CD4-positive, alpha-beta T cell treated with Interferon gamma for 1 hour (primary cell): ENCODE measurements around the gene CFAP20DC.
A peak's percentile ranks its signal among the peaks of the same experiment; 100 is the strongest.
"Not testable (repeated sequence)": the region's sequence is repeated elsewhere in the genome, so short reads cannot be mapped to it uniquely, and the experiment has no call there.

ENCODE experiments used
- DNase-seq: peaks from one replicate; pipeline ENCODE4 v3.0.0-alpha.2; 2020

CFAP20DC gene

DNA sequence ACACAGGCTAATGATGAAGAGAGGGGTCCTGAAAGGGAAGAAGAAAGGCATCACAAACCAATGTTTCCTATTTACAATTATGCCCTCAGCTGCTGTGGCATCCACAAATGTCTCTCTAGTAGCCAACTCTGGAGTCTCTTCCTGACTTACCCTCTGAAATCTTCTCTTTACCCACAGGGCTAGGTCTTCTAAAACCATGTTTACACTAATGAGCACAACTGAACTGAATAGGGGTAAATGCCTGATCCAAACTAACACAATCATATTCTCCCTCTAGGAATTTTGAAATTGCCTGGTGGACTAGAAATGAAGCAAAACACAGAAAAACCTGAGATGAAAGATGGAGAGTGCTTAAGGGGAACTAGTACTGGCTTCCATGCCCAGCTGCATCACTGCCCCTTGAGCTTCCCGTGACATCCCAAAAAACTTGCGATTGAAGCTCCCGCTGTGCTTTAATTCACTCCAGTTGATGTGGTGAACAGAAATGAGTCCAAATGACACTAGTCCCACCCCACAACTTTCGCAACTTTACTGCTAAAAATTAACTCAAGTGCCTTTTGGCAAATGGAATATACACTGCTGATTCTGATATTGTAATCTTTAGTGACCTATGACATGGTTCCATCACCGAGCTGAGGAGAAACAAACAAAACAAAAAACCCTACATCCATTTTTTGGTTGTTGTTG lies 32.8 kb downstream of the CFAP20DC start:
- DNase-seq: no peak

- no peak for DNase-seq
Measured at GRCh38 chr3:59013611-59014010, 36.2 kb downstream of the CFAP20DC start.

DNA sequence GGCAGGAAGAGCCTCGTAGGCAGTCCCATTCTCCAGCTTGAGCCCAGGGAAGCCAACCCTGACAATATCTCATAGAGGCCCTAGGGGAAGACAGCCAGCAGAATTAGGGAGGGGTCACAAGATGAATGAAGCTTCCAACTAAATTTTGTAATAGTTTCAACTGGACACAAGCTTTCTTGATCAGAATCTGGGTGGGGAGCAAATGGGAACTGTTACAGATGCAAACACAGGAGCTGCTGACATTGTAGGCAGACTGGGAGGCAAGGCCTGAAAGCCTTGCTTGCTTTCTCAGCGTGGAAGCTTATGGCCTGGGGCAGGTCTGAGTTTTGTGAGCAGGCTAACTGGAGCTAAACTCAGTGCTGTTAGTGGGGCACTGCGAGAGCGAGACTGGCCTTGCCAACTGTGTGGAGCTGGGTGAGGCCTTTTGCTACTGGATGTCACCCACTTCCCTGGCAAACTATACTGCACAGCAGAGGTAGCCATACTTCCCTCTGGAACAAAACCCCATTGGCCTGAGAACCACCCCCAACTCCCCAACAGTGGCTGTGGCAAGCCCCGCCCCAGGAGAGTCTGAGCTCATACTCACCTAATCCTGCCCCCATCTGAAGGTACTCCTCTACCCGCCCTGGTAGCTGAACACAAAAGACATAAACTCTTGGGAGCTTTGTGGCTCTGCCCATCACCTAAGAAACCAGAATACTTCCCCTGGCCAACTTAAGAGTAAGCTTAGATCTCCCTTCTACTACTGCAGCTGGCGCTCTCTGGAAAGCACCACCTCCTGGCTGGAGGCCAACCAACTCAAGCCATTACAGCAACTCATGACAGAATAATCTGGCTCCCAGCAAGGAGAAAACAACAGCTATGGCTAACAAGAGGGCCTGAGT lies 42.9 kb downstream of the CFAP20DC start:
- no peak for DNase-seq

- no peak for DNase-seq
Measured at GRCh38 chr3:59001675-59002074, 48.1 kb downstream of the CFAP20DC start.

- no peak for DNase-seq
Measured at GRCh38 chr3:58999774-59000160, 50.1 kb downstream of the CFAP20DC start.

GRCh38 chr3:58999134-58999773 lies 50.6 kb downstream of the CFAP20DC start:
- no peak for DNase-seq

DNA sequence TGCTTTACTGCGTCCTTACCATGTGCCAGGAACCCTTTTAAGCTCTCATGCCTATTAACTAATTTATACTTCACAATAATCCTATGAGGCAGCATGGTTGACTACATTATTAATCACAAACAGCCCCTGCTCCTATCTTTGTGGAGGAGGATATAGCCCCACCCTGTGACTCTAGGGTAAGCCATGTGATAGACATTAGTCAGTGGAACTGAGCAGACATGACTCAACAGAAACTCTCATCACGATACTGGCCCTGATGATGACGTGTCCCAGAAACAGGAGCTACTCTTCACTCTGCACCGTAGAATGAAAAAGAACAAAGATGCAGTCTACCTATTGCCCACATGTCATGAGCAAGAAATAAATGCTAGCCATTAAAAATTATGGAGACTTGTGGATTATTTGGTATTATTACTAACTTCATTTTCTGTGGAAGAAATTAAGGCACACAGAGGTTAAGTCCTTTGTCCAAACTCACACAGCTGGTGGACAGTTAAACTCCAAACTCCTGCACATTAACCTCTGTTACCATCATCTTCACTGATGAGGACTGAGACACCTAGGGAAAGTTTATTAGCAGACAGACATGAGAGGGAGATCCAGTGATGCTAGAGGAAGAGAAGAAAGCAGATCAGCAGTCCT lies 51.2 kb downstream of the CFAP20DC start:
- no peak for DNase-seq

GRCh38 chr3:58996730-58997129 lies 53.1 kb downstream of the CFAP20DC start:
- DNase-seq: no peak

DNA sequence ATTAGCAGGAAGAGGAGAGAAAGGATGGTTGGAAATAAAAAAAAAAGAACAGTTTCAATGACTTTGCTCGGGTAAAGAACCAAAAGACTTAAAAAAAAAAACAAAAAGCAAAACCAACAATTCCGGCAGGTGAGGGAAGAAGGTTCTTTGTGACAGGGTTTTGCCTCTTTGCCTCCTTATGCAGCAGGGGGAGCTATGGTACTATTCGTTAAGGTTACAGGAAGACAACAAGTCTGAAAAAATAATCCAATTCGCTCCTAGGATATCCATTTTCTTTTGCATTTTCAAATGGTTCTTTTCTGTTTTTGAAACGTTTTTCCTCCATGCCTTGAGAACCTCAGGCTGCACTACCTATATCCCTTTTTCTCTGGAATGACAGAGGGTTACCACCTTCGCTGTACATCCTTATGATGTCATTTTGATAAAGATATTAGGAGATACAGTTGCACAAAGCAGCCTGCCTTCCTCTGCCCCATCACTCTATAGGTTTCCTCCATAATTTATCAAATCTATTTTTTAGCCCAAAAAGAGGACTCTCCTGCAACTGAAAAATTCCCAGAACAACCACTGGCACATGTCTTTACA lies 55.0 kb downstream of the CFAP20DC start:
- peak; percentile 4 for DNase-seq

GRCh38 chr3:58993547-58993946 lies 56.3 kb downstream of the CFAP20DC start:
- no peak for DNase-seq

DNA sequence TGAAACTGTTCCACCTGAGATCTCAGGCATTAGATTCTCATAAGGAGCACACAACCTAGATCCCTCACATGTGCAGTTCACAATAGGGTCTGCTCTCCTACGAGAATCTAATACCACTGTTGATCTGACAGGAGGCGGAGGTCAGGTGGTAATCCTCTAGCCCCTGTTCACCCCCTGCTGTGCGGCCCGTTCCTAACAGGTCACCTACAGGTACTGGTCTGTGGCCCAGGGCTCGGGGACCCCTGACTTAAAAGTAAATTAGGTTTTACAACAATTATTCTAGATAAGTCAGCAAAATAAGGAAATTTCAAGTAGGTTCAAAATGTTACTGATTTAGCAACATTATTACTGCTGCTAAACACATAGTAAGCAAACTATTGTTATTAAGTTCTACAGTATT lies 58.2 kb downstream of the CFAP20DC start:
- no peak for DNase-seq

DNA sequence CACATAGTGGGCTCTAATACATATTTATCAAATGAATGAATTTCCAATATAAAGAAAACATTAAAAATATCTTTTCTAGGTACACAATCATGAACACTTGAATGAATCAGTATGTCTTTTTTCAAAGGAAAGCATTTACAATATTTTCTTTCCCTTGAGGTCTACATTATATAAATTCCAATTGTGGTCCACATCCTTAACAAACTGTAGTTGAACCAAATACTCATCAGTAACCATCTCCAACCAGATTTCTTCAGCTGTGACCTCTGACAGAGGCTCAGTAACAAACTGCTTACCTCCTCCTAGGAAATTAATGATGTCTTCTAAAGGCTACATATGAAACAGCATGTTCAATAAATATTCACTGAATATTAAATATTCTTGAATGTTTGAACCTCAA lies 58.8 kb downstream of the CFAP20DC start:
- no peak for DNase-seq

GRCh38 chr3:58989955-58990354 lies 59.9 kb downstream of the CFAP20DC start:
- DNase-seq: no peak

DNA sequence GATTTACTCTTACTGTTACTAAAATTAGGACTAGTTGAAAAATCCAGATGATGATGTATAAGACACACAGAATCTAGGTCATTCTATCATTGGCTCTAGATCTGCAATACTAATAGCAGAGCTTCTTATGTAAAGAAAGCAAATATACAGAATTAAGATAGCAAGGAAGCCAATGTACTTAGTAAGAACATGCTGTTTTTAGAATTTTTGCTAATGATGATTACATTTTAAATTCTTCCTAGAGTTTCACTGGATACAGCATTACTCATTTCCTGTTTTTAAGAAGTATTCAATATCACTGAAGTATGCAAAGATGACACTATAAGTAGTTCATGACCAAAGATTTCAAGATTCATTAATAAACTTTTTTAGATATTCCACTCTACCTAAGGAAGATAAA lies 60.7 kb downstream of the CFAP20DC start:
- DNase-seq: no peak

DNA sequence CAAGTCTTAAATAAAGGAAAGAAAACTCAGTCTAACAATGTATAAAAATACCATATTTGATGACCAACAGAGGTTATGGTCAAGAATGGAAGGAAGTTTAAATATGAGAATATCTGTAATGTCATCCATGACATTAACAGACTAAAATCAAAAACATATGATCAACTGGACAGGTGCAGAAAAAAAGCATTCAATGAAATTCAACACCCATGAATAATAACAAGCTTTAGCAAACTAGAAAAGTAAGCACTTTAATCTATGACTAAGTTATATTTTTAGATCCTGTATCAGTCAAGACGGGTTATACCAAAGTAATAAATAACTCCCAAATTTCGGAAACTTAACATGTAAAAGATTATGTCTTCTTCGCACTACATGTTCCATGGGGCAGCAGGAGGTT lies 61.8 kb downstream of the CFAP20DC start:
- no peak for DNase-seq

DNA sequence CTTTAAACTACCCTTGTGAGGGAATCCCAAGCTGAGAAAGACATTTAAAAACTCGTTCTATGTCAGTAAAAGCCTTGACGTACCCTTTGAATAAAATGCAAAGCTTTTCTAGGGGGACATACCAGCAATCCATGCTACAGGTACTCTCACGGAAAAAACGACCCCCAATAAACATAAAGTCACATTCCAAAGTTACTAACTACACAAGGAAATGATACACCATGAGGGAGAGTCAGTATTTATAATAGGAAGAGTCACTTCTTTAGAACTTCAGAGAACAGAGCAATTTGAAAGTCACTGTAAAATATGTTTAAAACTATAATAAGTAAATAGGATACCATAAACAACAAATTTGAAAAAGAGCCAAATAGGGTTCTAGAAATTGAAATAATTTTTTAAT lies 63.2 kb downstream of the CFAP20DC start:
- DNase-seq: no peak

GRCh38 chr3:58979840-58980239 lies 70.0 kb downstream of the CFAP20DC start:
- DNase-seq: no peak

DNA sequence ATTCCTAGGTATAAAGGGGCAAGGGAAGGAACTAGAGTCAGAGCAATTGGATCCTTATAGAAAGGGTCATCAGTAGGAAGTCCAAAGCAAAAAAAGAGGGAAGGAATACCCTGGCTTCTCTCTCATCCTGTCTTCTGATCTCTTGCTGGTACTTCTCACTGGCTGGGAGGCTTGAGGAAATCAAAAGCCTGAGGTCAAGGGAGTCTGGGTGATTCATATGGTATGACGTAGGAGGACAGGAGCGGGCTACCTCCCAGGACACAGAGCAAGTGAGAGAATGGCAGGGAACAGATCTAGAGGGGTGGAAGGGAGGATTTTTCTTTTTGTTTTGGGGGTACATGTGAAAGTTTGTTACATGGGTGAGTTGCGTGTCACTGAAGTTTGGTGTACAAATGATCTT lies 76.0 kb downstream of the CFAP20DC start:
- no peak for DNase-seq

GRCh38 chr3:58967866-58968265 lies 82.0 kb downstream of the CFAP20DC start:
- not testable (repeated sequence) for DNase-seq

DNA sequence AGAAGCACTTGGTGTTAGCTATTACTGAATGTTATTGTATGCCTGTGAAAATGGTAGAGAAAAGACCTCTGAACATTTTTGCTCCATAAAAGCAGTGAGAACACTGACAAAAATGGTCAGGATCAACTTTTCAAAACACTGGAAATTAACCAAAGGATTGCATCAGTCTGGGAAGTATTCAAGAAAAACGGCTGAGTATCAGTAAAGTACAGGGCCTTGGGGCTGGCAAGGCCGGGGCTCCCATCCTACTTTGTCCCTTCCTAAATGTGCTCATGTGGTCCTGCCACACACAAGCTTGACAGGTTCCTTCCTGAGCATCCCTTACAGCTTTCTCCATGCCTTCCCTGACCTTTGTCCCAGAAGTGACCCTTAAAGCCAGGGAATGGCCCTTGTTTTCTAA lies 84.0 kb downstream of the CFAP20DC start:
- DNase-seq: no peak

DNA sequence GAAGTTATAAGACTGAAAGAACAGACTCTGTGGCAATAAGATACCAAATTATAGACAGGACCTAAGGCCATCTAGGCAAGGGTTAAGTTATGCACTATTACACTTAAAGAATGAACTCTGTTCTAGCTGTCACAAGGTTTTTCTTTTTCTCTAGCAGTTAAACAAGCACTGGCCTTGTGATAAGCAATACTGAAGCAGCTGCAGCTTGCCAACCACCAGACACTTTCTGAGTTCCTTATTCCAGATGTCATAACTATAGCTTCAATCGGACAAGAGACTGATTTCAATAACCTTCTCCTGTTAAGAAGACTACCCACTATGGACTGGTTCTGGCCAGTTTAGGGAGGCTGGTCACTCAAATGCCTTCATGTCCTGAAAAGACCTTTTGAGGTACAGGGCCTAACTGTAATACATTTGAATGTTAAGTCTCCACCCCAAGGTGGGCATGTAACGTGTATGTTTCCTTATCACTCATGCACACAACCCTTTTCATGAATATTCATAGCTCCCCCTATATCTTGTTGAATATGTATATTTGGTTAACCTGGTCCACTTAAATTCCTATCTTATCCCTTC lies 85.8 kb downstream of the CFAP20DC start:
- DNase-seq: no peak

DNA sequence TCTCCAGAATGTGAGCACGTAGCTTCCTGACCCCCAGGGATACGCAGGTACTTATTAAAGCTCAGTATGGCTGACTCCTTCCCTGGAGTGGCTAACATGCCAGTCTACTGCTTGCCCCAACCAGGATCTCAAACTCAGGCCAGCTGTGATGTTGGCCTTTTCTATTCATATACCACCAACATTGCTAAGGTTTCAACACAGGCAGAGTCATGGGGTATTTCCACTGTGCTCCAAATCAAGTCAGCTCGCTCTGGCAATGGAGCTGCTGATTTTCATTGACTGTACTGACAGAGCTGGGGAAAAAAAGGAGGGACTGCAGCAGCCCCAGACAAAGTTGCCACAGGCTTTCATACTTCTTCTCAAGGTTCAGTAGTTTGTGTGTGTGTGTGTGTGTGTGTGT lies 87.0 kb downstream of the CFAP20DC start:
- DNase-seq: no peak
